ENCODE data around the gene RPL29.

The RPL29 gene

GRCh38 chr3:52021489-52022268, 26.0 kb upstream of the RPL29 start:
- H3K4me1 ChIP-seq (ENCODE audit: insufficient read depth, low read length): peaks cover 11% of the 10 kb centered on the region; the same call in 1 of the 2 replicates
- H3K9ac ChIP-seq (ENCODE audit: low read depth, low read length): no peak overlapping the region

GRCh38 chr3:52020796-52021195, 25.1 kb upstream of the RPL29 start:
- Histone ChIP-seq H3K36me3 (ENCODE audit: insufficient read depth, low read length) (no peaks in the 10 kb centered on the region), H3K4me1 (ENCODE audit: insufficient read depth, low read length) (peaks cover 11% of the 10 kb centered on the region; the same call in 1 of the 2 replicates), H3K9me3 (ENCODE audit: control insufficient read depth, insufficient read depth, low read length) (no peaks in the 10 kb centered on the region), H3K9ac (ENCODE audit: low read depth, low read length) (no peak overlapping the region)

More at GRCh38 chr3:52021489-52022268, 26.0 kb upstream of the RPL29 start:
- H3K9me3 ChIP-seq (ENCODE audit: control insufficient read depth, insufficient read depth, low read length): no peaks in the 10 kb centered on the region
- H3K36me3 ChIP-seq (ENCODE audit: insufficient read depth, low read length): no peaks in the 10 kb centered on the region

- peaks cover 11% of the 10 kb centered on the region; the same call in 1 of the 2 replicates for H3K4me1 ChIP-seq (ENCODE audit: insufficient read depth, low read length)
- no peaks in the 10 kb centered on the region for H3K9me3 ChIP-seq (ENCODE audit: control insufficient read depth, insufficient read depth, low read length)
- no peaks in the 10 kb centered on the region for H3K36me3 ChIP-seq (ENCODE audit: insufficient read depth, low read length)
- H3K9ac ChIP-seq (ENCODE audit: low read depth, low read length): no peak overlapping the region
Measured at GRCh38 chr3:52019352-52020080, 23.8 kb upstream of the RPL29 start.

- Histone ChIP-seq H3K4me1 (ENCODE audit: insufficient read depth, low read length) (peaks cover 6% of the 10 kb centered on the region; the same call in 1 of the 2 replicates), H3K9me3 (ENCODE audit: control insufficient read depth, insufficient read depth, low read length) (no peaks in the 10 kb centered on the region), H3K9ac (ENCODE audit: low read depth, low read length) (no peak overlapping the region), H3K36me3 (ENCODE audit: insufficient read depth, low read length) (no peaks in the 10 kb centered on the region)
Measured at GRCh38 chr3:52018319-52019000, 22.8 kb upstream of the RPL29 start.

- H3K4me1 ChIP-seq (ENCODE audit: insufficient read depth, low read length): peaks cover 5% of the 10 kb centered on the region; the same call in 1 of the 2 replicates
- H3K9ac ChIP-seq (ENCODE audit: low read depth, low read length): no peak overlapping the region
- H3K36me3 ChIP-seq (ENCODE audit: insufficient read depth, low read length): no peaks in the 10 kb centered on the region
- H3K9me3 ChIP-seq (ENCODE audit: control insufficient read depth, insufficient read depth, low read length): no peaks in the 10 kb centered on the region
Measured at GRCh38 chr3:52017586-52017985, 21.9 kb upstream of the RPL29 start.

GRCh38 chr3:52015438-52016228, 19.9 kb upstream of the RPL29 start:
- Histone ChIP-seq H3K9me3 (ENCODE audit: control insufficient read depth, insufficient read depth, low read length) (no peaks in the 10 kb centered on the region), H3K9ac (ENCODE audit: low read depth, low read length) (no peak overlapping the region), H3K36me3 (ENCODE audit: insufficient read depth, low read length) (no peaks in the 10 kb centered on the region), H3K4me1 (ENCODE audit: insufficient read depth, low read length) (no peaks in the 10 kb centered on the region)

- no peaks in the 10 kb centered on the region for H3K36me3 ChIP-seq (ENCODE audit: insufficient read depth, low read length)
- H3K9me3 ChIP-seq (ENCODE audit: control insufficient read depth, insufficient read depth, low read length): no peaks in the 10 kb centered on the region
- no peak overlapping the region for H3K9ac ChIP-seq (ENCODE audit: low read depth, low read length)
- H3K4me1 ChIP-seq (ENCODE audit: insufficient read depth, low read length): no peaks in the 10 kb centered on the region
Measured at GRCh38 chr3:52014613-52015012, 18.9 kb upstream of the RPL29 start.

- Histone ChIP-seq H3K9ac (ENCODE audit: low read depth, low read length) (no peak overlapping the region), H3K36me3 (ENCODE audit: insufficient read depth, low read length) (no peaks in the 10 kb centered on the region), H3K9me3 (ENCODE audit: control insufficient read depth, insufficient read depth, low read length) (no peaks in the 10 kb centered on the region)
Measured at GRCh38 chr3:52013802-52014598, 18.3 kb upstream of the RPL29 start.

GRCh38 chr3:52012699-52013098, 17.0 kb upstream of the RPL29 start:
- no peaks in the 10 kb centered on the region for H3K4me1 ChIP-seq (ENCODE audit: insufficient read depth, low read length)
- no peaks in the 10 kb centered on the region for H3K36me3 ChIP-seq (ENCODE audit: insufficient read depth, low read length)
- H3K9me3 ChIP-seq (ENCODE audit: control insufficient read depth, insufficient read depth, low read length): no peaks in the 10 kb centered on the region

More at GRCh38 chr3:52013802-52014598, 18.3 kb upstream of the RPL29 start:
- no peaks in the 10 kb centered on the region for H3K4me1 ChIP-seq (ENCODE audit: insufficient read depth, low read length)

GRCh38 chr3:52010431-52010830, 14.7 kb upstream of the RPL29 start:
- H3K36me3 ChIP-seq (ENCODE audit: insufficient read depth, low read length): no peaks in the 10 kb centered on the region
- no peaks in the 10 kb centered on the region for H3K9me3 ChIP-seq (ENCODE audit: control insufficient read depth, insufficient read depth, low read length)
- no peak overlapping the region for H3K9ac ChIP-seq (ENCODE audit: low read depth, low read length)

More at GRCh38 chr3:52012699-52013098, 17.0 kb upstream of the RPL29 start:
- no peak overlapping the region for H3K9ac ChIP-seq (ENCODE audit: low read depth, low read length)

GRCh38 chr3:52007291-52007690, 11.6 kb upstream of the RPL29 start:
- Histone ChIP-seq H3K4me1 (ENCODE audit: insufficient read depth, low read length) (peaks cover 18% of the 10 kb centered on the region), H3K9me3 (ENCODE audit: control insufficient read depth, insufficient read depth, low read length) (no peaks in the 10 kb centered on the region), H3K9ac (ENCODE audit: low read depth, low read length) (no peak overlapping the region), H3K36me3 (ENCODE audit: insufficient read depth, low read length) (no peaks in the 10 kb centered on the region)

More at GRCh38 chr3:52010431-52010830, 14.7 kb upstream of the RPL29 start:
- peaks cover 8% of the 10 kb centered on the region for H3K4me1 ChIP-seq (ENCODE audit: insufficient read depth, low read length)

- Histone ChIP-seq H3K9ac (ENCODE audit: low read depth, low read length) (no peak overlapping the region), H3K36me3 (ENCODE audit: insufficient read depth, low read length) (no peaks in the 10 kb centered on the region), H3K4me1 (ENCODE audit: insufficient read depth, low read length) (peaks cover 21% of the 10 kb centered on the region), H3K9me3 (ENCODE audit: control insufficient read depth, insufficient read depth, low read length) (no peaks in the 10 kb centered on the region)
Measured at GRCh38 chr3:52006820-52007133, 11.1 kb upstream of the RPL29 start.

GRCh38 chr3:52006017-52006819, 10.5 kb upstream of the RPL29 start:
- no peaks in the 10 kb centered on the region for H3K36me3 ChIP-seq (ENCODE audit: insufficient read depth, low read length)
- peaks cover 23% of the 10 kb centered on the region for H3K4me1 ChIP-seq (ENCODE audit: insufficient read depth, low read length)
- H3K9ac ChIP-seq (ENCODE audit: low read depth, low read length): no peak overlapping the region
- no peaks in the 10 kb centered on the region for H3K9me3 ChIP-seq (ENCODE audit: control insufficient read depth, insufficient read depth, low read length)
